NB4 (cell line): ENCODE results near the gene FKBP2.

Experiments used
- POLR2A ChIP-seq: IDR thresholded peaks from 2 replicates; pipeline ENCODE4 v1.6.1; 2011; ENCODE audit warnings: mild to moderate bottlenecking; ENCODE audit not compliant: insufficient read length; ENCODE audit errors: extremely low read depth
- TF ChIP-seq, protein P1 (sequence below): IDR thresholded peaks from one replicate; pipeline ENCODE4 v1.5.1; 2012; ENCODE audit warnings: low read depth, low read length

- TF ChIP-seq, protein P1, sequence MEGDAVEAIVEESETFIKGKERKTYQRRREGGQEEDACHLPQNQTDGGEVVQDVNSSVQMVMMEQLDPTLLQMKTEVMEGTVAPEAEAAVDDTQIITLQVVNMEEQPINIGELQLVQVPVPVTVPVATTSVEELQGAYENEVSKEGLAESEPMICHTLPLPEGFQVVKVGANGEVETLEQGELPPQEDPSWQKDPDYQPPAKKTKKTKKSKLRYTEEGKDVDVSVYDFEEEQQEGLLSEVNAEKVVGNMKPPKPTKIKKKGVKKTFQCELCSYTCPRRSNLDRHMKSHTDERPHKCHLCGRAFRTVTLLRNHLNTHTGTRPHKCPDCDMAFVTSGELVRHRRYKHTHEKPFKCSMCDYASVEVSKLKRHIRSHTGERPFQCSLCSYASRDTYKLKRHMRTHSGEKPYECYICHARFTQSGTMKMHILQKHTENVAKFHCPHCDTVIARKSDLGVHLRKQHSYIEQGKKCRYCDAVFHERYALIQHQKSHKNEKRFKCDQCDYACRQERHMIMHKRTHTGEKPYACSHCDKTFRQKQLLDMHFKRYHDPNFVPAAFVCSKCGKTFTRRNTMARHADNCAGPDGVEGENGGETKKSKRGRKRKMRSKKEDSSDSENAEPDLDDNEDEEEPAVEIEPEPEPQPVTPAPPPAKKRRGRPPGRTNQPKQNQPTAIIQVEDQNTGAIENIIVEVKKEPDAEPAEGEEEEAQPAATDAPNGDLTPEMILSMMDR, result no peak
- no peak for TF ChIP-seq POLR2A
Observed at GRCh38 chr11:64275031-64275800, 34.3 kb downstream of the FKBP2 start.
